HEK293 (cell line): ENCODE data around the gene CRTC1.

ENCODE experiments used
- CTCF ChIP-seq: fragments of 450-650 bp; formaldehyde crosslinking; IDR thresholded peaks from 2 replicates; pipeline ENCODE4 v1.5.1; 2016; ENCODE audit warnings: missing biosample characterization, missing genetic modification characterization
- GLI4 ChIP-seq: fragments of 450-650 bp; formaldehyde crosslinking; IDR thresholded peaks from 2 replicates; pipeline ENCODE4 v1.5.1; 2016; ENCODE audit warnings: missing biosample characterization, missing genetic modification characterization
- KLF7 ChIP-seq: fragments of 450-650 bp; formaldehyde crosslinking; IDR thresholded peaks from 2 replicates; pipeline ENCODE4 v1.5.1; 2016; ENCODE audit warnings: missing biosample characterization, missing genetic modification characterization, borderline replicate concordance
- PRDM4 ChIP-seq: fragments of 450-650 bp; formaldehyde crosslinking; IDR thresholded peaks from 2 replicates; pipeline ENCODE4 v1.5.1; 2017; ENCODE audit warnings: missing biosample characterization, missing genetic modification characterization
- ZBTB17 ChIP-seq: fragments of 450-650 bp; formaldehyde crosslinking; IDR thresholded peaks from 2 replicates; pipeline ENCODE4 v1.5.1; 2016; ENCODE audit warnings: missing biosample characterization, missing genetic modification characterization
- ZBTB21 ChIP-seq: fragments of 450-650 bp; formaldehyde crosslinking; IDR thresholded peaks from 2 replicates; pipeline ENCODE4 v1.5.1; 2017; ENCODE audit warnings: missing biosample characterization, missing genetic modification characterization
- ZBTB7A ChIP-seq: fragments of 450-650 bp; formaldehyde crosslinking; IDR thresholded peaks from 2 replicates; pipeline ENCODE4 v1.5.1; 2016; ENCODE audit warnings: low read depth, missing biosample characterization, missing genetic modification characterization
- ZNF112 ChIP-seq: fragments of 450-650 bp; formaldehyde crosslinking; IDR thresholded peaks from 2 replicates; pipeline ENCODE4 v1.5.0; 2017; ENCODE audit warnings: missing biosample characterization, missing genetic modification characterization
- ZNF133 ChIP-seq: fragments of 450-650 bp; formaldehyde crosslinking; IDR thresholded peaks from 2 replicates; pipeline ENCODE4 v1.5.1; 2016; ENCODE audit warnings: missing biosample characterization, missing genetic modification characterization
- ZNF274 ChIP-seq, 2 experiments: fragments of 200-500 bp in 1 of 2; fragments of 450-650 bp in 1 of 2; sonication (Bioruptor generic) in 1 of 2; formaldehyde crosslinking in 1 of 2; IDR thresholded peaks; 2 replicates each; pipeline versions ENCODE4 v1.5.1 to v1.6.1; 2014 to 2016; ENCODE audit warnings: borderline replicate concordance in 1 of 2, inconsistent platforms in 1 of 2, low read length in 1 of 2, missing biosample characterization in 1 of 2, missing genetic modification characterization in 1 of 2
- ZNF473 ChIP-seq: fragments of 450-650 bp; formaldehyde crosslinking; IDR thresholded peaks from 2 replicates; pipeline ENCODE4 v1.5.1; 2017; ENCODE audit warnings: missing biosample characterization, missing genetic modification characterization
- ZNF623 ChIP-seq: fragments of 450-650 bp; formaldehyde crosslinking; IDR thresholded peaks from 2 replicates; pipeline ENCODE4 v1.5.1; 2016; ENCODE audit warnings: missing biosample characterization, missing genetic modification characterization
- ZNF629 ChIP-seq: fragments of 450-650 bp; formaldehyde crosslinking; IDR thresholded peaks from 2 replicates; pipeline ENCODE4 v1.5.1; 2017; ENCODE audit warnings: missing biosample characterization, missing genetic modification characterization
- TF ChIP-seq, protein P1 (sequence below): fragments of 450-650 bp; formaldehyde crosslinking; IDR thresholded peaks from 2 replicates; pipeline ENCODE4 v1.5.1; 2016; ENCODE audit warnings: missing biosample characterization, missing genetic modification characterization, low read depth

GRCh38 chr19:18659281-18660050, 24.0 kb upstream of the CRTC1 start:
- TF ChIP-seq CTCF (tag by site-specific recombination) (no peak), ZBTB21 (tag by site-specific recombination) (no peak), ZBTB17 (tag by site-specific recombination) (no peak), ZBTB7A (tag by site-specific recombination) (no peak), ZNF133 (tag by site-specific recombination) (no peak), PRDM4 (tag by site-specific recombination) (no peak), ZNF629 (tag by site-specific recombination) (no peak), ZNF473 (tag by site-specific recombination) (no peak), GLI4 (tag by site-specific recombination) (no peak), ZNF623 (tag by site-specific recombination) (no peak), ZNF112 (tag by site-specific recombination) (no peak), ZNF274 (IDR thresholded peaks at IDR 0.05; ENCODE audit: low read length) (no peak), ZNF274 (tag by site-specific recombination; IDR thresholded peaks at IDR 0.05; ENCODE audit: borderline replicate concordance) (no peak), KLF7 (no peak)
- TF ChIP-seq, protein P1, sequence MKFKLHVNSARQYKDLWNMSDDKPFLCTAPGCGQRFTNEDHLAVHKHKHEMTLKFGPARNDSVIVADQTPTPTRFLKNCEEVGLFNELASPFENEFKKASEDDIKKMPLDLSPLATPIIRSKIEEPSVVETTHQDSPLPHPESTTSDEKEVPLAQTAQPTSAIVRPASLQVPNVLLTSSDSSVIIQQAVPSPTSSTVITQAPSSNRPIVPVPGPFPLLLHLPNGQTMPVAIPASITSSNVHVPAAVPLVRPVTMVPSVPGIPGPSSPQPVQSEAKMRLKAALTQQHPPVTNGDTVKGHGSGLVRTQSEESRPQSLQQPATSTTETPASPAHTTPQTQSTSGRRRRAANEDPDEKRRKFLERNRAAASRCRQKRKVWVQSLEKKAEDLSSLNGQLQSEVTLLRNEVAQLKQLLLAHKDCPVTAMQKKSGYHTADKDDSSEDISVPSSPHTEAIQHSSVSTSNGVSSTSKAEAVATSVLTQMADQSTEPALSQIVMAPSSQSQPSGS (tag by site-specific recombination), result no peak
